ENCODE results near the gene ARHGEF35.
"Not testable (repeated sequence)": the region's sequence is repeated elsewhere in the genome, so short reads cannot be mapped to it uniquely, and the experiment has no call there.

Gene ARHGEF35

DNA sequence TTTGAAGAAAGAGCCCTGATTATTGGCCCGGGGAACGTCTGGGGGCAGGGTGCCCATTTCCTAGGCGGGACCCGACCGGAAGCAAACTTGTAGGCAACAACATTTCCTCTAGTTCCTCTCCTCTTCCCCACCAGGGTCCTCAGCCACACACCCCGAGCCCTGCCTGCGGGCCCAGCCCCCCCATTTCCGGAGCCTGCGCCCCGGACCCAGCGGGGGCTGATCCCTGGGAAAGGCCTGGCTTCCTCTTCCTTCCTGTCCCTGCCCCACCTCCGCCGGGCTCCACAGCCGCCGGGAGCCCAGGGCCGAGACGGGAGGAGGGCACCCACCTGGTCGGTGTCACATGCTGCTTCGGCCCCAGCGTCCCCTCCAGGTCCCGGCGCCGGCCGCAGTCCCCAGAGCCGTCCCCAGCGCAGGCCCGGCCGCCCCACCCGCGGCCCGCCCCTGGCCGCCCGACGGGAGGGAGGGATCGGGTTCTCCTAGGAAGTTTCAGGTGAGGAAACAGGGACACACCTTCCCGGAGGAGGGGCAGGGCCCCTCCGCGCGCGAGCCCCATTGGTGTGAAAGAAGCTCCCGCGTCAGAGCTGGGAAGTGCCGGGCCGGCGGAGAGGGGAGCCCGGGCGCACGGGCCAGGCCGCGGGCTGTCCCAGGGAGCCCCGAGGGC lies at the start of gene ARHGEF35:
TSS of gene ARHGEF35 (minus strand) at position 622 of the 661 bp plus-strand sequence. CDS start 7,450 bp downstream, outside the sequence.
- DNase-seq: not testable (repeated sequence)

- not testable (repeated sequence) for DNase-seq
Observed at GRCh38 chr7:144245372-144245771, 49.7 kb upstream of the ARHGEF35 start.

DNA sequence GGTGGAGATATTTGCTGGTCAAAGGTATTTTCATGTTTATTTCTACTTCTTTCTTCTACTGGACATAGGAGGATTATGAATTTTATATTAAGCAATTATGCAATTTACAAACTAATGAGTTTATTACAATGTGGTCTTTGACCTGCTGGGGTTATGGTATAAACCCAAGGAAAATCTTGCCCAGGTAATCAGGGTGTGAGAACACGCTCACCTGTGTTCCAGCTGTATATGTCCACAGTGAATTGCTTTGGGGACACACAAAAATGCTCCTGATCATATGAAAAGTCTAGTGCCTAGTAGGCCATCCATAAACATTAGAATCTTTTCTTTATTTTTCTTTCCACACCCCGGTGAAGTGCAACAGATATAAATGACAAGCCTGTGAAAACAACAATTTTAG lies 43.7 kb upstream of the ARHGEF35 start, which contains the start of gene OR2A42:
TSS of gene OR2A42 (minus strand) at position 241 of the 400 bp plus-strand sequence. CDS start 6,762 bp downstream, outside the sequence.
- DNase-seq: not testable (repeated sequence)

- DNase-seq: not testable (repeated sequence)
Observed at GRCh38 chr7:144238530-144239082, 43.0 kb upstream of the ARHGEF35 start.

GRCh38 chr7:144233039-144233438 lies 37.4 kb upstream of the ARHGEF35 start:
- DNase-seq: not testable (repeated sequence)

DNA sequence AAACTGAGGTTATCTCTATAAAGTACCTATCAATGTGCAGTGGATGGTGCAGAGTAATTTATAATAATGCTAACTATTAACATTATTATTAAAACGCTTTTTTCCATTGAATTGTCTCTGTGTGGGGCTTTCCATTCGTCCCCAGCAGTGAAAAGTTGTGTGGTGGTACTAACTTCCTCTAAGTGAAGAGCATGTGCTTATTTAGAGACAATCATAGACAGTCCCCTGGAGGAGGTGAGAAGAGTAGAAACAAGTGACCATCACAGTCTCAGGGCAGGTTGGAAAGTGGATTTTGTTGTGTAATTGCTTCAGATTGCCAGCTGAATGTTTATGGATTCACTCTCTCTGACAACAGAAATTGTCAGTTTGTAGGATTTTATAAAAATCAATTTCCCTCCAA lies 35.4 kb upstream of the ARHGEF35 start:
- not testable (repeated sequence) for DNase-seq

DNA sequence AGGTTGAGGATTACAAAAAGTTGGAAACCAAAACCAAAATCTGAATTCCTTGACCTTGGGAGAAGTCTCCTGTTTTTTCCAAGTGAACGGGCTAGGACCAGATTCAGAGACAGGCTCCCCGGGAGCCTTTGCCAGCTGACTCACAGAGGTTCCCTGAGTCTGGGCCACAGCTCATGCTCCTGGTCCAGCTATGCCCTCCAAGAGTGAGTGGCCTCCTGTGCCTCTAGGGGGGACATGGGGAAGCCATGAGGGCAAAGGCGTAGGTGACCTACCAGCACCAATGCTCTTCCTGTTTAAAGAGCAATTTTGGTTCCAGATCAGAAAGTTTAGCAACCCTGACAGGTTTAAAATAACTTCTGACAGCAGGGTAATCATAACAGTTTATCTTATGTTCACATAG lies 33.2 kb upstream of the ARHGEF35 start:
- not testable (repeated sequence) for DNase-seq

- DNase-seq: not testable (repeated sequence)
Observed at GRCh38 chr7:144226866-144227265, 31.2 kb upstream of the ARHGEF35 start.

DNA sequence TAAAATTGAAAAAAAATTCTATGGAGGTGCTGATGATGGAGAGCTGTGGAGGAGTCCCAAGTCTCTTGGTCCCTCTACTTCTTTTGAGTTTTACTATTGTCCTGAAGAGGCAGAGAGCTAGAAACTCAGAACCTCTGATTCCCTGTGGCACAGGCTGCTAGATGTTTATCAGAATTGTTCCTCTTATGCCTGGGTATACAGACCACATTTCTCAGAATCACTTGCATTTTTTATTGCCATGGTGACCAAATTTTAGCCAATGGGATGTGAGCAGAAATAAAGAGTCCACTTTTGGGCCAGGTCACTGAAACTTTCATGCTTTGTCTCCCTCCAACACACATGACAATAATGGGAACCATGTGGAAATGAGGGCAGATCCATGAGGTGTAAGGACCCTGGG lies 28.0 kb upstream of the ARHGEF35 start:
- not testable (repeated sequence) for DNase-seq

- not testable (repeated sequence) for DNase-seq
Observed at GRCh38 chr7:144220531-144220930, 24.9 kb upstream of the ARHGEF35 start.

GRCh38 chr7:144219149-144219548 lies 23.5 kb upstream of the ARHGEF35 start:
- not testable (repeated sequence) for DNase-seq

- not testable (repeated sequence) for DNase-seq
Observed at GRCh38 chr7:144218581-144218980, 22.9 kb upstream of the ARHGEF35 start.

DNA sequence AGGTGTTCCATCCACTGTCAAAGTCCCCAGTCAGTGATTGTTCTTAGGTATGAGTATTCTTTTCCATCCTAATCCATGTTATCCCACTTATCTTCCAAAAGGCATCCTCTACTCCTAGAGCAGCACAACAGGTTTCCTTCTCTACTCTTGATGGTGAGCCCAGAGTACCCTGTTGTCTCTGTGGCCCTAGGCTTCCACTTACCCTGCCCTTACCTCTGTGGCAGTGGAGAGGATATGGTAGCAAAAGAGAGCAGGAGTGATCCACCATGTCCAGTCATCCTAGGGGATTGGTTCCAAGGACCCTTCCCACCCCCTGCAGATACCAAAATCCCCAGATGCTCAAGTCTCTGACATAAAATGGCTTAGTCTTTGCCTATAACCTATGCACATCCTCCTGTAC lies 21.6 kb upstream of the ARHGEF35 start:
- DNase-seq: not testable (repeated sequence)

GRCh38 chr7:144205306-144205705 lies 9.7 kb upstream of the ARHGEF35 start:
- DNase-seq: not testable (repeated sequence)

GRCh38 chr7:144203086-144203485 lies 7.5 kb upstream of the ARHGEF35 start:
- not testable (repeated sequence) for DNase-seq

DNA sequence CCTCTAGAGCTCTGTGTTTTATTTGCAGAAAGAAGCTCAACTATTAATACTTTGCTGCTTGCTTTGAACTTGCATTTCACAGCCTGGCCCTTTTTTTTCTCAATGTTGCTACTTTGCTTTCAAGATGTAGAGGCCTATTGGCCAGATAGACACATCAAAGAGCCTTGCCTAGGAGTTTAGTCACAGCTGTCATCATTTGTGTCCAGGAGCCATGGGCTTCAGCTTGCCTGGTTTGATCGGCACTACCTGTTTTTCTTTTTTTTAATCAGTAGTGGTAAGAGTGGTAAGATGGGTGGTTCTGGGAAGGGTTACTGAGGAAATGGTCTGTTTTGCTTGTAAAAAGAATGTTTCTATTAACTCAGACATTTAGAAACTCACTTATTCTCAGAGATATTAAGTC lies 6.3 kb upstream of the ARHGEF35 start:
- DNase-seq: not testable (repeated sequence)

- not testable (repeated sequence) for DNase-seq
Observed at GRCh38 chr7:144198934-144199333, 3.3 kb upstream of the ARHGEF35 start.

DNA sequence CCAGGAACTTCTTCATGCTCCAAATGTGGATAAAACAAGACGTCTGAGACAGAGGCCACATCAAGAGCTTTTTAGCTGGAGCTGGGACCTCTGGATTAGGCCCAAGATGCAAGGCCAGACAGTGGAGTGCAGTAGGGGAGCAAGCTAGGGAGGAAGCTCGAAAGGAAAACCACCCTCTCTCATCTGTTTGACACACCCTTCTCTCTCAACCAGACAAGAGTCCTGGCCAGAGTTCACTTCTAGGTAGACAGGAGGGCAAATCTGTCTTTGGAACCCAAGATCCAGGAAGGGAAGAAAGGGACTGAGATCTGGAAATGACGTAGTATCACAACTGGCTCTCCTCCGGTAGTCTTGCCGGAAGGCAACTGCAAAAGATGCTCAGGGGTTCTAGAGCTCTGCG lies 1.2 kb downstream of the ARHGEF35 start:
- not testable (repeated sequence) for DNase-seq

GRCh38 chr7:144193782-144194181 lies 1.9 kb downstream of the ARHGEF35 start:
- not testable (repeated sequence) for DNase-seq

DNA sequence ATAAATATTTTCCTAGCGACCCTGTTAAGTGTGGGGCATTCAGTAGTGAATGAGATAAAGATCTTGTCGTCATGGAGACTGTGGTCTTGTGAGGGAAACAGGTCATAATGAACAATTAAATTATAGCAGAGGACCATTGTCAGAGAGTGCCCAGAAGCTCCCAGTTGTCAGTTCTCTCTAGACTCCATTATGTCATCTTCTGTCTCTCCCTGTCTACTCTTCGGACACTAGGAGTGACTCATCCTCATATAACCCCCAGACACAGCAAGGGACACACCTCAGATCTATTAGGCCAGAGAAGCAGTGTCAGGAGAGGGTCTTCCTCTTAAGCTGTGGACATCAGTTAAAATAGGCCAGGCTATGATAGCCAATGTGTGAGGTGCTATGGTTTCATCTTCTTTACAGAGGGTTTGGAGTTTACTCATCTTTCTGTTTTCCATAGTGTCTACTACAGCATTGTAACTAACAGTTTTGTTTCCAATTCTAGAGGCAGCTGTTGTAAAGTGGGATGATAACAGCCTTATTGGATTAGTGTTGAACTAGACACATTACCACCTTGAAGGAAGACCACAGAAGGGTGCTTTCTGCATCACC lies 7.0 kb downstream of the ARHGEF35 start:
- not testable (repeated sequence) for DNase-seq

GRCh38 chr7:144187848-144188247 lies 7.8 kb downstream of the ARHGEF35 start:
- not testable (repeated sequence) for DNase-seq

GRCh38 chr7:144183166-144183565 lies 12.5 kb downstream of the ARHGEF35 start, which contains the start of gene CTAGE4:
Gene CTAGE4, plus strand, starts transcription at chr7:144183466. Its CDS starts 38 bp downstream, at chr7:144183504.
- DNase-seq: not testable (repeated sequence)

DNA sequence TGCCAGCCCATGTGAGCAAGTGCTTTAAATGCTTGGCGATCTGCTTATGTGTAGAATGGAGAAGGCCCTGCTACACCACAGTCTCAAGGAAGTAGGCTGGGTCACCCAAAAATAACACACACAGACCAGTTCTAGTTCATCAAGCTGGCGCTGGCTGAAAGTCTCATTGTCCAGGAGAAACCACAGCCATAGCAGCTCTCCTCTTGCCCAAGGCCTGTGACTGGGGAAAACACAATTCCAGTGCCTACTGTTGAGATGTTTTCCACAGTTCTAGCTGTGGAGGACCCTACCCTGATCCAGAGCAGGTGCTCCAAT lies 16.5 kb downstream of the ARHGEF35 start:
- DNase-seq: not testable (repeated sequence)

Data from NCI-H526 (cell line).